PC-3 (cell line): ENCODE data around the gene TDP2.

ENCODE experiments used
- CTCF ChIP-seq: fragments of 300-600 bp; sonication (generic); conservative IDR thresholded peaks from 2 replicates; pipeline ENCODE4 v1.5.1; 2017; ENCODE audit warnings: antibody characterized with exemption, low read depth, mild to moderate bottlenecking, low read length
- EZH2phosphoT487 ChIP-seq: fragments of 300-600 bp; sonication (generic); IDR thresholded peaks from 2 replicates; pipeline ENCODE4 v1.6.1; 2018; ENCODE audit warnings: mild to moderate bottlenecking, antibody characterized with exemption, low read length, borderline replicate concordance

- TF ChIP-seq CTCF, result no peak
- no peak for TF ChIP-seq EZH2phosphoT487
These were observed 63.5 kb downstream of the TDP2 start for GRCh38 chr6:24603241-24603640.
